Neural progenitor cell (in vitro differentiated cells): ENCODE data around the gene MSI1. TPM values are rescaled to one million over a fixed set of nuclear protein-coding genes. Genes with fewer than 3 reads are reported as not detected.

ENCODE experiments used
- DNase-seq: peaks from one replicate; pipeline ENCODE4 v3.0.0-alpha.2; 2016; ENCODE audit warnings: low spot score
- H2AFZ ChIP-seq: fragments of 200-600 bp; sonication (generic); replicated peaks from 2 replicates; pipeline ENCODE4 v1.6.1; 2016; ENCODE audit warnings: antibody characterized with exemption
- H3F3A ChIP-seq: fragments of 200-600 bp; sonication (generic); 2 replicates; pipeline ENCODE4 v1.6.1; 2016; ENCODE audit warnings: antibody characterized with exemption, low read depth
- H3K27ac ChIP-seq: fragments of 200-600 bp; sonication (generic); 2 replicates; pipeline ENCODE4 v1.5.1; 2016; ENCODE audit warnings: mild to moderate bottlenecking
- H3K27me3 ChIP-seq: fragments of 200-600 bp; sonication (generic); 2 replicates; pipeline ENCODE4 v1.6.1; 2016; ENCODE audit warnings: mild to moderate bottlenecking, moderate library complexity
- H3K36me3 ChIP-seq: fragments of 200-600 bp; sonication (generic); 2 replicates; pipeline ENCODE4 v1.5.1; 2016
- H3K4me1 ChIP-seq: fragments of 200-600 bp; sonication (generic); 2 replicates; pipeline ENCODE4 v1.6.1; 2016; ENCODE audit warnings: mixed run types
- H3K4me2 ChIP-seq: fragments of 200-600 bp; sonication (generic); 2 replicates; pipeline ENCODE4 v1.6.1; 2016
- H3K4me3 ChIP-seq: fragments of 200-600 bp; sonication (generic); 2 replicates; pipeline ENCODE4 v1.5.1; 2016
- H3K79me2 ChIP-seq: fragments of 200-600 bp; sonication (generic); 2 replicates; pipeline ENCODE4 v1.6.1; 2016; ENCODE audit warnings: low read depth
- H3K9ac ChIP-seq: fragments of 200-600 bp; sonication (generic); 2 replicates; pipeline ENCODE4 v1.6.1; 2016
- H3K9me3 ChIP-seq: fragments of 200-600 bp; sonication (generic); 2 replicates; pipeline ENCODE4 v1.5.1; 2016; ENCODE audit warnings: low read depth
- H4K20me1 ChIP-seq: fragments of 200-600 bp; sonication (generic); 2 replicates; pipeline ENCODE4 v1.6.1; 2016; ENCODE audit warnings: low read depth
- H3K27ac Mint-ChIP-seq: 3 replicates; pipeline ENCODE4 v1.8.0; 2021; ENCODE audit warnings: mixed read lengths
- H3K27me3 Mint-ChIP-seq: 2 replicates; pipeline ENCODE4 v1.8.0; 2022; ENCODE audit warnings: low read depth, mild to moderate bottlenecking, inconsistent platforms, moderate library complexity, mixed read lengths; ENCODE audit not compliant: insufficient read depth
- H3K36me3 Mint-ChIP-seq: 3 replicates; pipeline ENCODE4 v1.8.0; 2021; ENCODE audit warnings: mixed read lengths
- H3K4me1 Mint-ChIP-seq: 3 replicates; pipeline ENCODE4 v1.8.0; 2021; ENCODE audit warnings: mixed read lengths
- H3K4me3 Mint-ChIP-seq: 3 replicates; pipeline ENCODE4 v1.8.0; 2021; ENCODE audit warnings: mild to moderate bottlenecking, moderate library complexity, mixed read lengths
- H3K9me3 Mint-ChIP-seq: 3 replicates; pipeline ENCODE4 v1.8.0; 2020; ENCODE audit warnings: mixed read lengths
- CTCF ChIP-seq: fragments of 200-600 bp; sonication (generic); IDR thresholded peaks from 2 replicates; pipeline ENCODE4 v1.5.1; 2017; ENCODE audit warnings: antibody characterized with exemption, mild to moderate bottlenecking
- EZH2 ChIP-seq: fragments of 200-600 bp; sonication (generic); IDR thresholded peaks from 2 replicates; pipeline ENCODE4 v1.6.1; 2017; ENCODE audit warnings: antibody characterized with exemption, mild to moderate bottlenecking, moderate library complexity
- EZH2phosphoT487 ChIP-seq: fragments of 200-600 bp; sonication (generic); IDR thresholded peaks from 2 replicates; pipeline ENCODE4 v1.6.1; 2017; ENCODE audit warnings: antibody characterized with exemption
- total RNA-seq: library from RNA; depleted of rRNA; stranded (reverse); fragments of >200 nt; gene quantifications from 2 replicates; pipeline ENCODE4 v1.2.3, GENCODE V29; 2015; ENCODE audit warnings: low replicate concordance

Gene MSI1
- total RNA-seq, 1 donor from 2014 or later: 40.2 TPM

- DNase-seq: peak; percentile 96
- peak overlapping the region; percentile 87 for H3K27ac ChIP-seq
- H3K36me3 ChIP-seq: no peaks in the 10 kb centered on the region
- H4K20me1 ChIP-seq: no peaks in the 10 kb centered on the region
- no peaks in the 10 kb centered on the region for H3K27me3 ChIP-seq
- TF ChIP-seq CTCF: no peak
- no peak for TF ChIP-seq EZH2phosphoT487
- TF ChIP-seq EZH2: no peak
- H3K9me3 Mint-ChIP-seq: no peaks in the 10 kb centered on the region
- peaks cover 19% of the 10 kb centered on the region for H3K4me1 ChIP-seq
- peak overlapping the region; percentile 2 for H3K4me3 ChIP-seq
- H3K27me3 Mint-ChIP-seq: peaks cover 6% of the 10 kb centered on the region
- no peak overlapping the region for H2AFZ ChIP-seq
- no peaks in the 10 kb centered on the region for H3K9me3 ChIP-seq
- H3K79me2 ChIP-seq: no peaks in the 10 kb centered on the region
- peaks cover 44% of the 10 kb centered on the region for H3K4me1 Mint-ChIP-seq
- H3K4me3 Mint-ChIP-seq: peak overlapping the region; percentile 65
- no peak overlapping the region for H3K9ac ChIP-seq
- H3K36me3 Mint-ChIP-seq: no peaks in the 10 kb centered on the region
- peak overlapping the region; percentile 66 for H3K4me2 ChIP-seq
- peaks cover 34% of the 10 kb centered on the region for H3F3A ChIP-seq
- peak overlapping the region; percentile 99 for H3K27ac Mint-ChIP-seq
Measured at GRCh38 chr12:120413901-120414695, 45.1 kb upstream of the MSI1 start.

DNA sequence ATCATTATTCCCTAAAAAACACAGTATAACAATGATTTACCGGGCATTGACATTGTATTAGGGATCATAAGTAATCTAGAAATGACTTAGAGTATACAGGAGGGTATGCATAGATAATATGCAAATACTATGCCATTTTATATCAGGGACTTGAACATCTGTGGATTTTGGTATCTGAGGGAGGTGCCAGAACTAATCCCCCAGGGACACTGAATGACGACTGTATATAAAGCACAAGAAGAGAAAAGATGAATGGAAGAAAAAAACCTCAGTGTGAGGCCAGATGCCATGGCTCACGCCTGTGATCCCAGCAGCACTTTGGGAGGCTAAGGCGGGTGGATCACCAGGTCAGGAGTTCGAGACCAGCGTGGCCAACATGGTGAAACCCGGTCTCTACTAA lies 43.5 kb upstream of the MSI1 start:
- no peak overlapping the region for H3K9ac ChIP-seq
- no peak overlapping the region for H2AFZ ChIP-seq
- H3K4me3 ChIP-seq: no peak overlapping the region
- Mint-ChIP-seq H3K4me1 (peaks cover 36% of the 10 kb centered on the region), H3K27ac (peak overlapping the region; percentile 51), H3K27me3 (peaks cover 6% of the 10 kb centered on the region), H3K4me3 (no peak overlapping the region), H3K9me3 (no peaks in the 10 kb centered on the region), H3K36me3 (no peaks in the 10 kb centered on the region)
- H3K9me3 ChIP-seq: no peaks in the 10 kb centered on the region
- no peak overlapping the region for H3K27ac ChIP-seq
- no peaks in the 10 kb centered on the region for H3K27me3 ChIP-seq
- no peaks in the 10 kb centered on the region for H3K79me2 ChIP-seq
- H3K4me2 ChIP-seq: no peak overlapping the region
- peaks cover 36% of the 10 kb centered on the region for H3F3A ChIP-seq
- peaks cover 19% of the 10 kb centered on the region for H3K4me1 ChIP-seq
- no peaks in the 10 kb centered on the region for H4K20me1 ChIP-seq
- no peaks in the 10 kb centered on the region for H3K36me3 ChIP-seq
- DNase-seq: no peak
- TF ChIP-seq CTCF: no peak
- TF ChIP-seq EZH2phosphoT487: no peak
- TF ChIP-seq EZH2: no peak

- TF ChIP-seq EZH2 (no peak), CTCF (no peak), EZH2phosphoT487 (no peak)
- H4K20me1 ChIP-seq: no peaks in the 10 kb centered on the region
- peaks cover 30% of the 10 kb centered on the region for H3F3A ChIP-seq
- H3K36me3 ChIP-seq: no peaks in the 10 kb centered on the region
- no peak for DNase-seq
- no peaks in the 10 kb centered on the region for H3K79me2 ChIP-seq
- Mint-ChIP-seq H3K9me3 (no peaks in the 10 kb centered on the region), H3K27me3 (peaks cover 2% of the 10 kb centered on the region), H3K4me3 (no peak overlapping the region), H3K36me3 (no peaks in the 10 kb centered on the region), H3K4me1 (peaks cover 29% of the 10 kb centered on the region), H3K27ac (no peak overlapping the region)
- H3K27ac ChIP-seq: no peak overlapping the region
- H3K27me3 ChIP-seq: no peaks in the 10 kb centered on the region
- H3K4me3 ChIP-seq: no peak overlapping the region
- no peak overlapping the region for H3K9ac ChIP-seq
- H3K4me1 ChIP-seq: peaks cover 16% of the 10 kb centered on the region
- H3K4me2 ChIP-seq: no peak overlapping the region
- H2AFZ ChIP-seq: no peak overlapping the region
- H3K9me3 ChIP-seq: no peaks in the 10 kb centered on the region
Measured at GRCh38 chr12:120408771-120409170, 39.8 kb upstream of the MSI1 start.
